ENCODE data around the gene MUC12. TPM values are rescaled to one million over a fixed set of nuclear protein-coding genes. Genes with fewer than 3 reads are reported as not detected.

MUC12 gene
- polyA plus RNA-seq, 1 donor (not counting 4 experiments of a cell fraction or from before 2014, with no cell fraction given) = 0.24 TPM

DNA sequence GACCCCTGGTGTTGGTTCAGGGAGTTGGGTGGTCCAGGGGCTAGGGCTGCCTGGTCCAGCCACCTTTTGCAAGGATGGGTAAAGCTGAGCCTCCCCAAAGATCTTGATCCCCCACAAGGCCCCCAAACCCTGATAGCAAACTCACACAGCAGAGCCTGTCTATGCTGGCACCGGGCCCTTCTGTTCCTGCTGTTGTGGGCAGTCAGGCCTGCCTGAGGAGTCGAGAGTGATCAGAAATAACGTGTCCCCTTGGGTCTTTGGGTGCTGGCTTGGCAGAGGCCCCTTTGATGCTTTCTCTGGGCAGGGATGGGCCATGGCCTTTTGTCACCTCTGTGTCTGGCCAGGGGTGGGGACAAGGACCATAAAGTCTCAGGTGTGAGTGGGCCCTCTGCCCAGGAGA, 715 bp upstream of the MUC12 start:
- TF ChIP-seq EZH2 (IDR thresholded peaks at IDR 0.05; ENCODE audit: low read length) = no peak
- TF ChIP-seq, protein P1, sequence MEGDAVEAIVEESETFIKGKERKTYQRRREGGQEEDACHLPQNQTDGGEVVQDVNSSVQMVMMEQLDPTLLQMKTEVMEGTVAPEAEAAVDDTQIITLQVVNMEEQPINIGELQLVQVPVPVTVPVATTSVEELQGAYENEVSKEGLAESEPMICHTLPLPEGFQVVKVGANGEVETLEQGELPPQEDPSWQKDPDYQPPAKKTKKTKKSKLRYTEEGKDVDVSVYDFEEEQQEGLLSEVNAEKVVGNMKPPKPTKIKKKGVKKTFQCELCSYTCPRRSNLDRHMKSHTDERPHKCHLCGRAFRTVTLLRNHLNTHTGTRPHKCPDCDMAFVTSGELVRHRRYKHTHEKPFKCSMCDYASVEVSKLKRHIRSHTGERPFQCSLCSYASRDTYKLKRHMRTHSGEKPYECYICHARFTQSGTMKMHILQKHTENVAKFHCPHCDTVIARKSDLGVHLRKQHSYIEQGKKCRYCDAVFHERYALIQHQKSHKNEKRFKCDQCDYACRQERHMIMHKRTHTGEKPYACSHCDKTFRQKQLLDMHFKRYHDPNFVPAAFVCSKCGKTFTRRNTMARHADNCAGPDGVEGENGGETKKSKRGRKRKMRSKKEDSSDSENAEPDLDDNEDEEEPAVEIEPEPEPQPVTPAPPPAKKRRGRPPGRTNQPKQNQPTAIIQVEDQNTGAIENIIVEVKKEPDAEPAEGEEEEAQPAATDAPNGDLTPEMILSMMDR (optimal IDR thresholded peaks at IDR 0.05 in 1 of 3, IDR thresholded peaks at IDR 0.05 in 1 of 3, conservative IDR thresholded peaks at IDR 0.05 in 1 of 3; ENCODE audit: extremely low read depth in 1 of 3, insufficient read depth in 2 of 3, low read length in 3 of 3) = no peak
- no peak overlapping the region for H3K4me2 ChIP-seq (ENCODE audit: control insufficient read depth, extremely low read depth, insufficient read depth, low read depth, low read length)
- no peaks in the 10 kb centered on the region for H3K79me2 ChIP-seq (ENCODE audit: control insufficient read depth, insufficient read depth, low read length)
- FAIRE-seq (no peak), DNase-seq (ENCODE audit: low read depth, low spot score) (no peak)
- dilution Hi-C loops (cut with MboI; ENCODE audit: extremely low pct_ligation_motif_present, low sequenced_read_pairs) = no loop called here
- no peaks in the 10 kb centered on the region for H3K9me1 ChIP-seq (ENCODE audit: control insufficient read depth, extremely low read depth, insufficient read depth, low read length)
- no peaks in the 10 kb centered on the region for H4K20me1 ChIP-seq (ENCODE audit: control insufficient read depth, extremely low read depth, insufficient read depth, low read length)
- H3K27me3 ChIP-seq (ENCODE audit: control insufficient read depth, extremely low read depth, insufficient read depth, low read length) = peaks cover 43% of the 10 kb centered on the region
- no peak overlapping the region for H3K4me3 ChIP-seq (ENCODE audit: control insufficient read depth in 2 of 3, extremely low read depth in 1 of 3, insufficient read depth in 2 of 3, low read depth in 1 of 3, low read length in 3 of 3)
- H3K9me3 ChIP-seq (ENCODE audit: control insufficient read depth, low read depth, low read length) = no peaks in the 10 kb centered on the region
- H3K9ac ChIP-seq (ENCODE audit: control insufficient read depth, extremely low read depth, insufficient read depth, low read length) = no peak overlapping the region
- H3K27ac ChIP-seq (ENCODE audit: control insufficient read depth, insufficient read depth, low read length) = no peak overlapping the region
- H3K4me1 ChIP-seq (ENCODE audit: control insufficient read depth, extremely low read depth, insufficient read depth, low read length) = no peaks in the 10 kb centered on the region
- H3K36me3 ChIP-seq (ENCODE audit: control insufficient read depth in 2 of 2, extremely low read depth in 1 of 2, insufficient read depth in 2 of 2, low read length in 2 of 2) = no peaks in the 10 kb centered on the region
- no peak overlapping the region for H2AFZ ChIP-seq (ENCODE audit: control insufficient read depth, low read length)

DNA sequence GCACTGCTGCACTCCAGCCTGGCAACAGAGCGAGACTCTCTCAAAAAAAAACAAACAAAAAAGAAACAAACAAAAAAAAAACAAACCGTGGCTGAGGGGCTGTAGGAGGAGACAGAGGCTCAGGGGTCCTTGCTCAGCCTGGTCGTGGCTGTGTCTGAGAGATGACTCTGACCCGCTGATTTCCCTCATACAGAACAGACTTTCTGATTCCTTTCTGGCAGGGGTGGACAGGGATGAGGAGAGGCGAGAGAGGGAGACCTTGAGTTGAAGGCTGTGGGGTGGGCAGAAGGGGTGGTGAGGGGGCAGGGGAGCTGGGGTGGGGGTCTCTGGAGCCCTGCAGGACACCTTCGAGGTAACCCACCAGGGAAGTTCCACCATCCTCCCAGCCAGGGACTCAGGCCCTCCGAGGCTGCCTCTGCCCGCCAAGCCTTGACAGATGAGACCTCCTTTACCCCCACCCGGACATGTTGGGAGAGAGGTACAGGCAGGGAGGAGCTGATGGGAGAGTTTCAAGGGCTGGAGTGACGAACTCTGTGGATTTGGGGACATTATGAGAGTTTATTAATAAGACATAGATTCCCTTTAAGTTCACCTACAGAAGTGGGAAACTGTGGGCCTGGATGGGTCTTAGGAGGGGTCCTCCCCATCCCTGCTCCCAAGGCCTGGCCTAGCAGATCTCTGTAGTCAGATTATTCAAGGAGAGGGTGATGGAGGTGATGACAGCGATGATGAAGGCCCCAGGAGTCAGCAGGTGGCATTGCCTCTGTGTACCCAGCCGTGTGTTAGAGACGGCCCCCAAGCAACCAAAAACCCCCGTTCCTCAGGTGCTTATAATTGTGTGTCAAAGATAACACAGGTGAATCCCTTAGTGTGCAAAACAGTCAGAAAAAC, 2.0 kb downstream of the MUC12 start:
- H4K20me1 ChIP-seq (ENCODE audit: control insufficient read depth, extremely low read depth, insufficient read depth, low read length) = no peaks in the 10 kb centered on the region
- no peak overlapping the region for H3K27ac ChIP-seq (ENCODE audit: control insufficient read depth, insufficient read depth, low read length)
- H3K27me3 ChIP-seq (ENCODE audit: control insufficient read depth, extremely low read depth, insufficient read depth, low read length) = peaks cover 26% of the 10 kb centered on the region
- FAIRE-seq (no peak), DNase-seq (ENCODE audit: low read depth, low spot score) (no peak)
- H3K9me3 ChIP-seq (ENCODE audit: control insufficient read depth, low read depth, low read length) = no peaks in the 10 kb centered on the region
- TF ChIP-seq EZH2 (IDR thresholded peaks at IDR 0.05; ENCODE audit: low read length) = no peak
- TF ChIP-seq, protein P1 (optimal IDR thresholded peaks at IDR 0.05 in 1 of 3, IDR thresholded peaks at IDR 0.05 in 1 of 3, conservative IDR thresholded peaks at IDR 0.05 in 1 of 3; ENCODE audit: extremely low read depth in 1 of 3, insufficient read depth in 2 of 3, low read length in 3 of 3) = no peak
- H2AFZ ChIP-seq (ENCODE audit: control insufficient read depth, low read length) = no peak overlapping the region
- H3K79me2 ChIP-seq (ENCODE audit: control insufficient read depth, insufficient read depth, low read length) = no peaks in the 10 kb centered on the region
- dilution Hi-C loops (cut with MboI; ENCODE audit: extremely low pct_ligation_motif_present, low sequenced_read_pairs) = no loop called here
- no peak overlapping the region for H3K4me2 ChIP-seq (ENCODE audit: control insufficient read depth, extremely low read depth, insufficient read depth, low read depth, low read length)
- H3K9me1 ChIP-seq (ENCODE audit: control insufficient read depth, extremely low read depth, insufficient read depth, low read length) = no peaks in the 10 kb centered on the region
- H3K9ac ChIP-seq (ENCODE audit: control insufficient read depth, extremely low read depth, insufficient read depth, low read length) = no peak overlapping the region
- H3K36me3 ChIP-seq (ENCODE audit: control insufficient read depth in 2 of 2, extremely low read depth in 1 of 2, insufficient read depth in 2 of 2, low read length in 2 of 2) = no peaks in the 10 kb centered on the region
- H3K4me1 ChIP-seq (ENCODE audit: control insufficient read depth, extremely low read depth, insufficient read depth, low read length) = no peaks in the 10 kb centered on the region
- no peak overlapping the region for H3K4me3 ChIP-seq (ENCODE audit: control insufficient read depth in 2 of 3, extremely low read depth in 1 of 3, insufficient read depth in 2 of 3, low read depth in 1 of 3, low read length in 3 of 3)

All from keratinocyte (primary cell).